ENCODE data around the gene ARCN1.

DNA sequence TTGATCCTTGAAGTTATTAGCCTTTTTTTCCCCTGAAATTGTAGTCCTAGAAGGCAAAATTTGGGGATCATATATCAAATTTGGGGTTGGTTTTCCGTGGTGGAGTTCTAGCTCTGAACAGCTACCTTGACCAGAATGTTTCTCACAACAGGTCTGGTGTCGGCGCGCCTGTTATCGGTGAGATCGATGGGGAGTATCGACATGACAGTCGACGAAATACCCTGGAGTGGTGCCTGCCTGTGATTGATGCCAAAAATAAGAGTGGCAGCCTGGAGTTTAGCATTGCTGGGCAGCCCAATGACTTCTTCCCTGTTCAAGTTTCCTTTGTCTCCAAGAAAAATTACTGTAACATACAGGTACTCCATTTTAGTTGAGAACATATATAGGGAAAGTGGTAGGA is 25.3 kb downstream of the ARCN1 start:
- TF ChIP-seq, protein P1, sequence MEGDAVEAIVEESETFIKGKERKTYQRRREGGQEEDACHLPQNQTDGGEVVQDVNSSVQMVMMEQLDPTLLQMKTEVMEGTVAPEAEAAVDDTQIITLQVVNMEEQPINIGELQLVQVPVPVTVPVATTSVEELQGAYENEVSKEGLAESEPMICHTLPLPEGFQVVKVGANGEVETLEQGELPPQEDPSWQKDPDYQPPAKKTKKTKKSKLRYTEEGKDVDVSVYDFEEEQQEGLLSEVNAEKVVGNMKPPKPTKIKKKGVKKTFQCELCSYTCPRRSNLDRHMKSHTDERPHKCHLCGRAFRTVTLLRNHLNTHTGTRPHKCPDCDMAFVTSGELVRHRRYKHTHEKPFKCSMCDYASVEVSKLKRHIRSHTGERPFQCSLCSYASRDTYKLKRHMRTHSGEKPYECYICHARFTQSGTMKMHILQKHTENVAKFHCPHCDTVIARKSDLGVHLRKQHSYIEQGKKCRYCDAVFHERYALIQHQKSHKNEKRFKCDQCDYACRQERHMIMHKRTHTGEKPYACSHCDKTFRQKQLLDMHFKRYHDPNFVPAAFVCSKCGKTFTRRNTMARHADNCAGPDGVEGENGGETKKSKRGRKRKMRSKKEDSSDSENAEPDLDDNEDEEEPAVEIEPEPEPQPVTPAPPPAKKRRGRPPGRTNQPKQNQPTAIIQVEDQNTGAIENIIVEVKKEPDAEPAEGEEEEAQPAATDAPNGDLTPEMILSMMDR (IDR thresholded peaks at IDR 0.05), result no peak
- TF ChIP-seq POLR2A (IDR thresholded peaks at IDR 0.05), result no peak
